Measurements from ENCODE around the gene ALG9.

- TF ChIP-seq CTCF (IDR thresholded peaks at IDR 0.05 in 4 of 5, conservative IDR thresholded peaks at IDR 0.05 in 1 of 5): no peak
- no peak for TF ChIP-seq POLR2A (IDR thresholded peaks at IDR 0.05)
Measured at GRCh38 chr11:111833524-111833923, 37.9 kb downstream of the ALG9 start.
